A549 (cell line): ENCODE data around the gene CIAPIN1. TPM values are rescaled to one million over a fixed set of nuclear protein-coding genes. Genes with fewer than 3 reads are reported as not detected.
A peak's percentile ranks its signal among the peaks of the same experiment; 100 is the strongest.

ENCODE experiments used
- ATAC-seq, 2 experiments: fragments of 200-7000 bp in 1 of 2; fragments of >200 bp in 1 of 2; cut with Nextera tagmentation in 1 of 2; cut with Tn5 transposase in 1 of 2; 3 replicates each; pipeline versions ENCODE4 v1.8.0 to v1.9.1; 2018 to 2020; ENCODE audit warnings: mild to moderate bottlenecking in 1 of 2, moderate library complexity in 1 of 2
- CTCF ChIA-PET: fragments of 300-600 bp; sonication (Branson Sonifier 250); formaldehyde crosslinking; extraction: SDS; loops from one replicate; lab custom pipeline; 2021; ENCODE audit warnings: antibody characterized with exemption, inconsistent platforms; lab: Yijun Ruan, JAX
- POLR2A ChIA-PET: fragments of 350-600 bp; formaldehyde crosslinking; extraction: SDS; loops from one replicate; lab custom pipeline; 2021; ENCODE audit warnings: antibody characterized with exemption, inconsistent platforms; lab: Yijun Ruan, JAX
- DNase-seq, 2 experiments: peaks; one replicate each; pipeline versions ENCODE4 v3.0.0 to v3.0.0-alpha.2; 2011 to 2016; ENCODE audit warnings: low read depth in 1 of 2, low spot score in 1 of 2
- FAIRE-seq: peaks from 2 replicates; lab custom pipeline; 2011; peaks lifted over from hg19 to GRCh38; lab: Jason Lieb, UNC
- H3K27ac ChIP-seq, 2 experiments: fragments of >200 bp; sonication (Bioruptor Twin); formaldehyde crosslinking; 3 replicates each; pipeline ENCODE4 v1.5.1; 2016 to 2017
- H3K4me1 ChIP-seq: fragments of >200 bp; sonication (Bioruptor Twin); formaldehyde crosslinking; 3 replicates; pipeline ENCODE4 v1.6.1; 2016
- H3K4me2 ChIP-seq: fragments of >200 bp; sonication (Bioruptor Twin); formaldehyde crosslinking; 3 replicates; pipeline ENCODE4 v1.6.1; 2016
- H3K4me3 ChIP-seq: fragments of >200 bp; sonication (Bioruptor Twin); formaldehyde crosslinking; 3 replicates; pipeline ENCODE4 v1.5.1; 2016
- H3K9me3 ChIP-seq: fragments of >200 bp; sonication (Bioruptor Twin); formaldehyde crosslinking; 3 replicates; pipeline ENCODE4 v1.6.1; 2016
- EHMT2 ChIP-seq: fragments of 200-600 bp; sonication (generic); IDR thresholded peaks from 2 replicates; pipeline ENCODE4 v1.6.1; 2016; ENCODE audit warnings: antibody characterized with exemption, low read depth, mild to moderate bottlenecking, moderate library complexity
- FOSL2 ChIP-seq, 2 experiments: fragments of 450-650 bp in 1 of 2; fragments of >200 bp in 1 of 2; sonication (Bioruptor Twin) in 1 of 2; formaldehyde crosslinking; IDR thresholded peaks; 2 replicates each; pipeline versions ENCODE4 v1.5.0 to v1.6.1; 2016 to 2020; ENCODE audit warnings: mild to moderate bottlenecking in 1 of 2, moderate library complexity in 1 of 2
- GATA3 ChIP-seq: IDR thresholded peaks from 2 replicates; pipeline ENCODE4 v1.6.1; 2012; ENCODE audit warnings: borderline replicate concordance
- JUN ChIP-seq, 2 experiments: fragments of >200 bp; sonication (Bioruptor Twin); formaldehyde crosslinking; IDR thresholded peaks; 2 replicates in 1 of 2; 3 replicates in 1 of 2; pipeline ENCODE4 v1.6.1; 2016 to 2017
- JUNB ChIP-seq: fragments of >200 bp; sonication (Bioruptor Twin); formaldehyde crosslinking; IDR thresholded peaks from 2 replicates; pipeline ENCODE4 v1.6.1; 2016
- MAZ ChIP-seq: fragments of 150-350 bp; IDR thresholded peaks from 2 replicates; pipeline ENCODE4 v1.6.1; 2014; ENCODE audit warnings: antibody characterized with exemption, low read depth, low read length, borderline replicate concordance
- MYC ChIP-seq: IDR thresholded peaks from 2 replicates; pipeline ENCODE4 v1.6.1; 2012; ENCODE audit warnings: mild to moderate bottlenecking, inconsistent platforms, low read length, improper control_type of control experiment, borderline replicate concordance
- NR3C1 ChIP-seq: fragments of >200 bp; sonication (Bioruptor Twin); formaldehyde crosslinking; IDR thresholded peaks from 3 replicates; pipeline ENCODE4 v1.6.1; 2017
- PHF8 ChIP-seq: fragments of 200-600 bp; sonication (generic); IDR thresholded peaks from 2 replicates; pipeline ENCODE4 v1.6.1; 2016; ENCODE audit warnings: low read depth, mild to moderate bottlenecking, antibody characterized with exemption, moderate library complexity, borderline replicate concordance
- POLR2AphosphoS2 ChIP-seq: conservative IDR thresholded peaks from 2 replicates; pipeline ENCODE4 v1.6.1; 2012; ENCODE audit warnings: low read length, improper control_type of control experiment, inconsistent platforms
- RAD21 ChIP-seq, 2 experiments: fragments of >200 bp in 1 of 2; sonication (Bioruptor Twin) in 1 of 2; formaldehyde crosslinking in 1 of 2; IDR thresholded peaks in 1 of 2; conservative IDR thresholded peaks in 1 of 2; 2 replicates in 1 of 2; 3 replicates in 1 of 2; pipeline ENCODE4 v1.6.1; 2012 to 2018; ENCODE audit warnings: inconsistent platforms in 1 of 2
- RFX5 ChIP-seq: fragments of 450-650 bp; IDR thresholded peaks from 2 replicates; pipeline ENCODE4 v1.7.1; 2014; ENCODE audit warnings: antibody characterized with exemption, mild to moderate bottlenecking, moderate library complexity
- RNF2 ChIP-seq: fragments of 200-600 bp; sonication (generic); IDR thresholded peaks from 2 replicates; pipeline ENCODE4 v1.6.1; 2016; ENCODE audit warnings: low read depth, mild to moderate bottlenecking, antibody characterized with exemption, moderate library complexity, borderline replicate concordance
- SREBF2 ChIP-seq: fragments of 450-650 bp; IDR thresholded peaks from 2 replicates; pipeline ENCODE4 v1.6.1; 2014; ENCODE audit warnings: mild to moderate bottlenecking, moderate library complexity
- TFCP2L1 ChIP-seq: fragments of 250-450 bp; sonication (Bioruptor Pico); IDR thresholded peaks from 2 replicates; pipeline ENCODE4 v1.5.0; 2021; ENCODE audit warnings: mild to moderate bottlenecking
- TP53 ChIP-seq: fragments of 250-450 bp; sonication (Bioruptor Pico); IDR thresholded peaks from 2 replicates; pipeline ENCODE4 v1.5.0; 2021; ENCODE audit warnings: mild to moderate bottlenecking, moderate library complexity
- ZNF302 ChIP-seq: fragments of 250-450 bp; sonication (Bioruptor Pico); IDR thresholded peaks from 2 replicates; pipeline ENCODE4 v1.9.0; 2021; ENCODE audit warnings: inconsistent platforms, mild to moderate bottlenecking, moderate library complexity
- WGBS: methylation state at CpG from one replicate; pipeline ENCODE4 v1.1.6; 2017; ENCODE audit errors: missing lambda C conversion rate; 5-methylcytosine and 5-hydroxymethylcytosine counted together
- polyA plus RNA-seq, 4 experiments: library from polyadenylated mRNA; depleted of rRNA in 3 of 4; stranded (reverse); fragments of >200 nt; fragmentation: RNase III in 1 of 4; extraction: RNeasy Plus Mini Kit Qiagen cat#74134 plus additional on column Dnase treatment in 1 of 4; gene quantifications; 2 replicates in 3 of 4; 3 replicates in 1 of 4; pipeline ENCODE4 v1.2.3, GENCODE V29; 2011 to 2017
- TF ChIP-seq, protein P1 (sequence below): IDR thresholded peaks from 2 replicates; pipeline ENCODE4 v1.6.1; 2012
- TF ChIP-seq, protein P2 (sequence below): fragments of 250-450 bp; sonication (Bioruptor Pico); IDR thresholded peaks from 2 replicates; pipeline ENCODE4 v1.5.0; 2020; ENCODE audit warnings: low read depth, mild to moderate bottlenecking, moderate library complexity
- TF ChIP-seq, protein P3 (sequence below): fragments of 450-650 bp; IDR thresholded peaks from 2 replicates; pipeline ENCODE4 v1.6.1; 2014; ENCODE audit warnings: antibody characterized with exemption

Gene CIAPIN1
- polyA plus RNA-seq, 2 of the 4 experiments (the other 2 are of a cell fraction): 71.5 to 101 TPM

DNA sequence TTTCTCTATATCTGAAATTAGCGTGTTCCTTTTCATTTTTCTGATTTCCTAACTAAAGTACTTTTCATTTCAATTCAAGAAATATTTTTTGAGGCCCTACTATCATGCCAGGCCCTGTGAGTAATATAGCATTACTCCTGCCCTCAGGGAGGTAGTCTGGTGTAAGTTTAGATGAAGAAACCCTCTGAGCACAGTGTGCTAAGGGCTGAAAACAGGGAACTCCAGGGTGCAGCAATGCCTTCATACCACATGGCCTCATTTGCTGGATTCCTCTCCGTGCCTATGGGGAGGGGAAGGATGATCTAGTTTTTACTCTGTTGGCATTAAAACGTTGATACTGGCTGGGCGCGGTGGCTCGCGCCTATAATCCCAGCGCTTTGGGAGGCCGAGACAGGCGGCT is 4.8 kb upstream of the CIAPIN1 start:
- no peaks in the 10 kb centered on the region for H3K9me3 ChIP-seq
- H3K4me1 ChIP-seq: peaks cover 14% of the 10 kb centered on the region; the same call in 2 of the 3 replicates
- H3K4me3 ChIP-seq: no peak overlapping the region
- no peak for FAIRE-seq
- H3K27ac ChIP-seq: no peak overlapping the region
- DNase-seq: no peak
- CTCF ChIA-PET: interaction anchor here (1.1 to 1.8 kb wide), 3 partner anchors 10 to 34 kb away, joined by 3 to 13 read pairs (median 4); partner anchors contain the start of gene POLR2C
- ATAC-seq: no peak
- H3K4me2 ChIP-seq: no peak overlapping the region
- 96% methylated on average over 10 of the region's 10 CpGs for WGBS
- POLR2A ChIA-PET: interaction anchor here (1.0 kb wide), 1 partner anchor 10 kb away, joined by 3 read pairs; the partner anchor contains the start of gene POLR2C
- TF ChIP-seq, protein P1, sequence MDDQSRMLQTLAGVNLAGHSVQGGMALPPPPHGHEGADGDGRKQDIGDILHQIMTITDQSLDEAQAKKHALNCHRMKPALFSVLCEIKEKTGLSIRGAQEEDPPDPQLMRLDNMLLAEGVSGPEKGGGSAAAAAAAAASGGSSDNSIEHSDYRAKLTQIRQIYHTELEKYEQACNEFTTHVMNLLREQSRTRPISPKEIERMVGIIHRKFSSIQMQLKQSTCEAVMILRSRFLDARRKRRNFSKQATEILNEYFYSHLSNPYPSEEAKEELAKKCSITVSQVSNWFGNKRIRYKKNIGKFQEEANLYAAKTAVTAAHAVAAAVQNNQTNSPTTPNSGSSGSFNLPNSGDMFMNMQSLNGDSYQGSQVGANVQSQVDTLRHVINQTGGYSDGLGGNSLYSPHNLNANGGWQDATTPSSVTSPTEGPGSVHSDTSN: no peak
- TF ChIP-seq GATA3 (no peak), RFX5 (no peak), MYC (no peak), RAD21 (conservative IDR thresholded peaks at IDR 0.05 in 1 of 2, IDR thresholded peaks at IDR 0.05 in 1 of 2) (no peak), FOSL2 (IDR thresholded peaks at IDR 0.05) (no peak), FOSL2 (CRISPR knock-in tag; IDR thresholded peaks at IDR 0.05) (no peak), PHF8 (no peak), ZNF302 (CRISPR knock-in tag) (no peak), RNF2 (no peak), EHMT2 (no peak), JUNB (no peak), POLR2AphosphoS2 (no peak), TP53 (CRISPR knock-in tag) (no peak), JUN (IDR thresholded peaks at IDR 0.05) (no peak), MAZ (no peak), SREBF2 (no peak)
- TF ChIP-seq, protein P2, sequence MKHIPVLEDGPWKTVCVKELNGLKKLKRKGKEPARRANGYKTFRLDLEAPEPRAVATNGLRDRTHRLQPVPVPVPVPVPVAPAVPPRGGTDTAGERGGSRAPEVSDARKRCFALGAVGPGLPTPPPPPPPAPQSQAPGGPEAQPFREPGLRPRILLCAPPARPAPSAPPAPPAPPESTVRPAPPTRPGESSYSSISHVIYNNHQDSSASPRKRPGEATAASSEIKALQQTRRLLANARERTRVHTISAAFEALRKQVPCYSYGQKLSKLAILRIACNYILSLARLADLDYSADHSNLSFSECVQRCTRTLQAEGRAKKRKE (CRISPR knock-in tag): no peak
- TF ChIP-seq, protein P3, sequence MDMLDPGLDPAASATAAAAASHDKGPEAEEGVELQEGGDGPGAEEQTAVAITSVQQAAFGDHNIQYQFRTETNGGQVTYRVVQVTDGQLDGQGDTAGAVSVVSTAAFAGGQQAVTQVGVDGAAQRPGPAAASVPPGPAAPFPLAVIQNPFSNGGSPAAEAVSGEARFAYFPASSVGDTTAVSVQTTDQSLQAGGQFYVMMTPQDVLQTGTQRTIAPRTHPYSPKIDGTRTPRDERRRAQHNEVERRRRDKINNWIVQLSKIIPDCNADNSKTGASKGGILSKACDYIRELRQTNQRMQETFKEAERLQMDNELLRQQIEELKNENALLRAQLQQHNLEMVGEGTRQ: no peak

DNA sequence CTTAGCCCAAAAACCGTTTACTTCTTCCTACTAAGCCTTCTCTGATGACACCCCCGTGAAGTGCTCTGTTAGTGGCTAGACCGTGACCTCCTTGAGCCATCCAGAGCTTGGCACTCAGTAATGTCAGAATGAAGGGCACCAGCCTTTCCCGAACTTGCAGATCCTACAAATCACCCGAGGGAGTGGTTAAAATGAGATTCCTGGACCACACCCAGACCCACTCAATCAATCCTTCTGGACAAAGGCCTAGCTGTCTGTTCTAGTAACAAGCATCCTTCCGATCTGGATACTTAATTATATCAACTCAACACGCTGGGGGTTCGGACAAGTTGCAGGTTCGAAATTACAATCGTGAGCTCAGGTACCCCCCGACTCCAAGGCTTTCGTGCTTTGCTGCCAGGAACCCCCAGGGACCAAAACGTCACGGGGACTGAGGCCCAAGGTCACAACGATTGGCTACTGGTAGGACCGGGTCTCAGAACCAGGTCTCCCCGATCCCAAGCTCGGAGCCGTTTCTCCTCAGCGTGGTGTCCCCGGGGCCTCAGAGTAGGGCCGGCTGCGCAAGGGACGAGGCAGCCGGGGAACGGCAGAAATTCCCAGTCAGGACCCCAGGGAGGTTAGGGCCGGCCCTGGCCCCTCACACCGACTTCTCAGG is 527 bp downstream of the CIAPIN1 start:
- POLR2A ChIA-PET: interaction anchor here (0.6 to 1.9 kb wide), 18 partner anchors 8 to 261 kb away, joined by 3 to 21 read pairs (median 4); partner anchors contain the start of genes POLR2C, PSME3IP1 and RSPRY1
- Histone ChIP-seq H3K9me3 (no peaks in the 10 kb centered on the region), H3K4me1 (peaks cover 27% of the 10 kb centered on the region), H3K27ac (peak overlapping the region; percentile 99)
- CTCF ChIA-PET: interaction anchor here (0.9 to 3.3 kb wide), 11 partner anchors 7 to 146 kb away, joined by 3 to 20 read pairs (median 4); partner anchors contain the start of gene POLR2C
- TF ChIP-seq NR3C1: no peak
- TF ChIP-seq TFCP2L1 (CRISPR knock-in tag): 0 out of 2 replicates have a peak, but pooled peaks have one; percentile 33
- TF ChIP-seq, all 56 proteins: peak for 1
- Histone ChIP-seq H3K4me3 (peak overlapping the region; percentile 96), H3K4me2 (peak overlapping the region; percentile 97)
- WGBS: 6% methylated on average over 12 of the region's 28 CpGs
- ATAC-seq (peak; percentile 51 to 59), DNase-seq (peak; percentile 29 to 35), FAIRE-seq (no peak)
